Activated B cell treated with CpG ODN at 0.5 μM for 24 hours (primary cell): ENCODE data around the gene CUTA. TPM values are rescaled to one million over a fixed set of nuclear protein-coding genes. Genes with fewer than 3 reads are reported as not detected.

Source experiments
- ATAC-seq: fragments of 200-7000 bp; cut with Tn5 transposase; one replicate; pipeline ENCODE4 v1.10.0; 2021; ENCODE audit warnings: low read depth, mild to moderate bottlenecking, moderate library complexity
- CTCF ChIA-PET: fragments of 350-600 bp; sonication (Branson Sonifier 250); formaldehyde crosslinking; loops from one replicate; lab custom pipeline; 2021; ENCODE audit warnings: antibody characterized with exemption; lab: Charles Lee
- POLR2A ChIA-PET: fragments of 350-600 bp; sonication (Branson Sonifier 250); formaldehyde crosslinking; loops from one replicate; lab custom pipeline; 2021; ENCODE audit warnings: antibody characterized with exemption; lab: Charles Lee
- DNase-seq: peaks from one replicate; pipeline ENCODE4 v3.0.0; 2022
- H3K27ac Mint-ChIP-seq: one replicate; pipeline ENCODE4 v1.8.0; 2020; ENCODE audit warnings: mixed read lengths
- H3K27me3 Mint-ChIP-seq: one replicate; pipeline ENCODE4 v1.8.0; 2021; ENCODE audit warnings: mixed read lengths
- H3K36me3 Mint-ChIP-seq: one replicate; pipeline ENCODE4 v1.8.0; 2021; ENCODE audit warnings: low read depth, mixed read lengths
- H3K4me1 Mint-ChIP-seq: one replicate; pipeline ENCODE4 v1.8.0; 2021; ENCODE audit warnings: mixed read lengths
- H3K4me3 Mint-ChIP-seq: one replicate; pipeline ENCODE4 v1.8.0; 2020; ENCODE audit warnings: mild to moderate bottlenecking, mixed read lengths
- H3K9me3 Mint-ChIP-seq: one replicate; pipeline ENCODE4 v1.8.0; 2020; ENCODE audit warnings: mixed read lengths
- intact Hi-C: fragments of 100-400 bp; cut with micrococcal nuclease; formaldehyde crosslinking; loops from one replicate; pipeline ENCODE4 v1.15.1; 2024
- total RNA-seq: library from RNA; stranded (reverse); gene quantifications from 2 replicates; pipeline ENCODE4 v1.2.3, GENCODE V29; 2022
- TF ChIP-seq, protein P1 (sequence below): fragments of 200-600 bp; IDR thresholded peaks from one replicate; pipeline ENCODE4 v1.8.0; 2022; ENCODE audit warnings: antibody characterized with exemption, mild to moderate bottlenecking

Gene CUTA
- total RNA-seq, 1 donor from 2014 or later, result 111 TPM

GRCh38 chr6:33433001-33433543 is 15.2 kb upstream of the CUTA start:
- DNase-seq, result no peak
- intact Hi-C loops, result loop anchor here (5.0 kb wide), 2 partner anchors 226 to 354 kb away; partner anchors contain the start of genes LEMD2 and RING1
- POLR2A ChIA-PET, result interaction anchor here (0.5 to 3.3 kb wide), 4 partner anchors 8 to 322 kb away, joined by 3 to 27 read pairs (median 5); partner anchors contain the start of gene ZBTB9
- CTCF ChIA-PET, result interaction anchor here (0.8 kb wide), 1 partner anchor 42 kb away, joined by 3 read pairs; no protein-coding TSS in a partner anchor
- Mint-ChIP-seq H3K4me3 (peak overlapping the region; percentile 67), H3K27me3 (no peaks in the 10 kb centered on the region), H3K27ac (peak overlapping the region; percentile 60), H3K9me3 (no peaks in the 10 kb centered on the region), H3K36me3 (peaks cover 28% of the 10 kb centered on the region), H3K4me1 (peaks cover 63% of the 10 kb centered on the region)
- TF ChIP-seq, protein P1, sequence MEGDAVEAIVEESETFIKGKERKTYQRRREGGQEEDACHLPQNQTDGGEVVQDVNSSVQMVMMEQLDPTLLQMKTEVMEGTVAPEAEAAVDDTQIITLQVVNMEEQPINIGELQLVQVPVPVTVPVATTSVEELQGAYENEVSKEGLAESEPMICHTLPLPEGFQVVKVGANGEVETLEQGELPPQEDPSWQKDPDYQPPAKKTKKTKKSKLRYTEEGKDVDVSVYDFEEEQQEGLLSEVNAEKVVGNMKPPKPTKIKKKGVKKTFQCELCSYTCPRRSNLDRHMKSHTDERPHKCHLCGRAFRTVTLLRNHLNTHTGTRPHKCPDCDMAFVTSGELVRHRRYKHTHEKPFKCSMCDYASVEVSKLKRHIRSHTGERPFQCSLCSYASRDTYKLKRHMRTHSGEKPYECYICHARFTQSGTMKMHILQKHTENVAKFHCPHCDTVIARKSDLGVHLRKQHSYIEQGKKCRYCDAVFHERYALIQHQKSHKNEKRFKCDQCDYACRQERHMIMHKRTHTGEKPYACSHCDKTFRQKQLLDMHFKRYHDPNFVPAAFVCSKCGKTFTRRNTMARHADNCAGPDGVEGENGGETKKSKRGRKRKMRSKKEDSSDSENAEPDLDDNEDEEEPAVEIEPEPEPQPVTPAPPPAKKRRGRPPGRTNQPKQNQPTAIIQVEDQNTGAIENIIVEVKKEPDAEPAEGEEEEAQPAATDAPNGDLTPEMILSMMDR, result no peak
- no peak for ATAC-seq

DNA sequence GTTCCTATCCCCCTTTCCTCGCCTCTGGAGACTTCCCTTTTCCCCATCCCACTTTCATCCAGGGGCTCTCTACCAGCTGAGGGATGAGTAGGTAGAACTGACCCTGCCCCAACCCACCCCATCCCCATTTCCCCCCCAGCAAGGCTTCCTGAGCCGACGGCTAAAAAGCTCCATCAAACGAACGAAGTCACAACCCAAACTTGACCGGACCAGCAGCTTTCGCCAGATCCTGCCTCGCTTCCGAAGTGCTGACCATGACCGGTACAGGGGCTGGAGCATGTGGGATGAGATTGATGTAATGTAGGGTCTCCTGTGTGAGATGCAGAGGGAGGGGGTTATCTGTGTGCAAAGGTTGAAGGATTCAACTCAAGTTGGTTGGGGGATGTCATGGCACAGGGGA is 14.6 kb upstream of the CUTA start:
- ChIA-PET CTCF (interaction anchor here (0.8 kb wide), 1 partner anchor 42 kb away, joined by 3 read pairs; no protein-coding TSS in a partner anchor), POLR2A (interaction anchor here (0.5 to 3.3 kb wide), 11 partner anchors 9 to 321 kb away, joined by 3 to 28 read pairs (median 4); partner anchors contain the start of genes CUTA, RPS18, SYNGAP1 and UQCC2)
- Mint-ChIP-seq H3K9me3 (no peaks in the 10 kb centered on the region), H3K27ac (peak overlapping the region; percentile 60), H3K4me1 (peaks cover 64% of the 10 kb centered on the region), H3K36me3 (peaks cover 24% of the 10 kb centered on the region), H3K27me3 (no peaks in the 10 kb centered on the region), H3K4me3 (peak overlapping the region; percentile 67)
- intact Hi-C loops, result loop anchor here (1.0 to 5.0 kb wide), 3 partner anchors 22 to 355 kb away; partner anchors contain the start of genes LEMD2, RING1 and ZBTB9
- DNase-seq, result no peak
- ATAC-seq, result no peak
- TF ChIP-seq, protein P1, result no peak

GRCh38 chr6:33431880-33432541 is 14.1 kb upstream of the CUTA start:
- Mint-ChIP-seq H3K4me1 (peaks cover 70% of the 10 kb centered on the region), H3K36me3 (peaks cover 19% of the 10 kb centered on the region), H3K27ac (peak overlapping the region; percentile 60), H3K27me3 (no peaks in the 10 kb centered on the region), H3K9me3 (no peaks in the 10 kb centered on the region), H3K4me3 (peak overlapping the region; percentile 67)
- POLR2A ChIA-PET, result interaction anchor here (0.5 to 3.3 kb wide), 15 partner anchors 9 to 279 kb away, joined by 3 to 28 read pairs (median 5); partner anchors contain the start of genes CUTA, RPS18, SYNGAP1 and UQCC2
- intact Hi-C loops, result loop anchor here (1.0 to 5.0 kb wide), 3 partner anchors 22 to 355 kb away; partner anchors contain the start of genes LEMD2, RING1 and ZBTB9
- peak; percentile 47 for DNase-seq
- CTCF ChIA-PET, result interaction anchor here (0.8 to 2.6 kb wide), 3 partner anchors 13 to 41 kb away, joined by 3 to 9 read pairs (median 5); partner anchors contain the start of genes CUTA, SYNGAP1 and ZBTB9
- TF ChIP-seq, protein P1, result no peak
- ATAC-seq, result peak; percentile 47

- intact Hi-C loops, result loop anchor here (5.0 kb wide), 2 partner anchors 224 to 356 kb away; partner anchors contain the start of genes LEMD2 and RING1
- peaks cover 78% of the 10 kb centered on the region for H3K4me1 Mint-ChIP-seq
- CTCF ChIA-PET, result interaction anchor here (0.7 to 2.6 kb wide), 6 partner anchors 12 to 201 kb away, joined by 3 to 9 read pairs (median 4); partner anchors contain the start of genes B3GALT4, CUTA, SYNGAP1 and ZBTB9
These were observed 13.3 kb upstream of the CUTA start for GRCh38 chr6:33430991-33431879.

More at GRCh38 chr6:33430991-33431879, 13.3 kb upstream of the CUTA start:
- POLR2A ChIA-PET, result interaction anchor here (0.6 to 3.3 kb wide), 19 partner anchors 9 to 280 kb away, joined by 3 to 28 read pairs (median 6); partner anchors contain the start of genes B3GALT4, BAK1, CUTA and RPS18
- DNase-seq (peak; percentile 69), ATAC-seq (peak; percentile 56)
- Mint-ChIP-seq H3K27ac (peak overlapping the region; percentile 60), H3K9me3 (no peaks in the 10 kb centered on the region), H3K27me3 (no peaks in the 10 kb centered on the region), H3K36me3 (peaks cover 12% of the 10 kb centered on the region), H3K4me3 (peak overlapping the region; percentile 67)
- TF ChIP-seq, protein P1, result no peak
